Neural cell (in vitro differentiated cells): ENCODE measurements around the gene SGTA.

ENCODE experiments used
- EP300 ChIP-seq: fragments of 450-650 bp; conservative IDR thresholded peaks from 2 replicates; pipeline ENCODE4 v1.6.1; 2014; ENCODE audit warnings: antibody characterized with exemption, mild to moderate bottlenecking, moderate library complexity; ENCODE audit not compliant: poor library complexity, severe bottlenecking
- EZH2 ChIP-seq: fragments of 200-600, 300-800 bp; shearing (Covaris generic), sonication (generic); IDR thresholded peaks from 2 replicates; pipeline ENCODE4 v1.6.1; 2014; ENCODE audit warnings: antibody characterized with exemption, low read length, borderline replicate concordance, mild to moderate bottlenecking; ENCODE audit not compliant: insufficient read depth, poor library complexity, severe bottlenecking
- MXI1 ChIP-seq: fragments of 450-650 bp; conservative IDR thresholded peaks from 2 replicates; pipeline ENCODE4 v1.6.1; 2014; ENCODE audit warnings: antibody characterized with exemption, mild to moderate bottlenecking; ENCODE audit not compliant: poor library complexity, severe bottlenecking
- POLR2AphosphoS5 ChIP-seq: IDR thresholded peaks from 2 replicates; pipeline ENCODE4 v1.6.1; 2012
- RAD21 ChIP-seq: fragments of 450-650 bp; conservative IDR thresholded peaks from 2 replicates; pipeline ENCODE4 v1.6.1; 2014; ENCODE audit warnings: antibody characterized with exemption, mild to moderate bottlenecking, moderate library complexity
- SMC3 ChIP-seq: fragments of 450-650 bp; conservative IDR thresholded peaks from 2 replicates; pipeline ENCODE4 v1.6.1; 2014; ENCODE audit warnings: antibody characterized with exemption, mild to moderate bottlenecking, moderate library complexity; ENCODE audit not compliant: poor library complexity
- TAF1 ChIP-seq: IDR thresholded peaks from 2 replicates; pipeline ENCODE4 v1.6.1; 2012; ENCODE audit warnings: low read depth
- TF ChIP-seq, protein P1 (sequence below): fragments of 450-650 bp; IDR thresholded peaks from 2 replicates; pipeline ENCODE4 v1.5.1; 2014; ENCODE audit warnings: antibody characterized with exemption, mild to moderate bottlenecking, moderate library complexity; ENCODE audit not compliant: poor library complexity, severe bottlenecking
- TF ChIP-seq, protein P2 (sequence below): IDR thresholded peaks from 2 replicates; pipeline ENCODE4 v1.6.1; 2012; ENCODE audit warnings: borderline replicate concordance

DNA sequence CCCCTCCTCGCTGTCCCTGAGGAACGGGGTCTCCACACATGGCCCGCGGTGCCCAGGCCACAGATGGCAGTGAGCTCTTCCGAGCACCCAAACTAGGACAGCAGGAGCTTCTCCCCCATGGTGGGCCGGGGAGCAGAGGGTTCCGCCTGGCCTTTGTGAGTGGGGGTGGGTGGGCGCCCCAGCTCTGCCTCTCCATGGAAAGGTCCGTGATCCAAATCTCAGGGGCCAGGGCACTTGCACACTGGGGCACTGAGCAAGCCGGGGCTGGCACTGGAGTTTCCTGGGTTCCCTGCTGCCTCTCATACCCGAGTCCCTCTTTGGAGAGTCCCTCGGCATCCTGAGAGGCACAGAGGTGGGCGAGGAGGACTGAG lies 59.7 kb downstream of the SGTA start:
- TF ChIP-seq, protein P1, sequence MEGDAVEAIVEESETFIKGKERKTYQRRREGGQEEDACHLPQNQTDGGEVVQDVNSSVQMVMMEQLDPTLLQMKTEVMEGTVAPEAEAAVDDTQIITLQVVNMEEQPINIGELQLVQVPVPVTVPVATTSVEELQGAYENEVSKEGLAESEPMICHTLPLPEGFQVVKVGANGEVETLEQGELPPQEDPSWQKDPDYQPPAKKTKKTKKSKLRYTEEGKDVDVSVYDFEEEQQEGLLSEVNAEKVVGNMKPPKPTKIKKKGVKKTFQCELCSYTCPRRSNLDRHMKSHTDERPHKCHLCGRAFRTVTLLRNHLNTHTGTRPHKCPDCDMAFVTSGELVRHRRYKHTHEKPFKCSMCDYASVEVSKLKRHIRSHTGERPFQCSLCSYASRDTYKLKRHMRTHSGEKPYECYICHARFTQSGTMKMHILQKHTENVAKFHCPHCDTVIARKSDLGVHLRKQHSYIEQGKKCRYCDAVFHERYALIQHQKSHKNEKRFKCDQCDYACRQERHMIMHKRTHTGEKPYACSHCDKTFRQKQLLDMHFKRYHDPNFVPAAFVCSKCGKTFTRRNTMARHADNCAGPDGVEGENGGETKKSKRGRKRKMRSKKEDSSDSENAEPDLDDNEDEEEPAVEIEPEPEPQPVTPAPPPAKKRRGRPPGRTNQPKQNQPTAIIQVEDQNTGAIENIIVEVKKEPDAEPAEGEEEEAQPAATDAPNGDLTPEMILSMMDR: no peak
- TF ChIP-seq EP300 (no peak), RAD21 (no peak), EZH2 (no peak), POLR2AphosphoS5 (no peak), TAF1 (no peak), MXI1 (no peak), SMC3 (no peak)
- TF ChIP-seq, protein P2, sequence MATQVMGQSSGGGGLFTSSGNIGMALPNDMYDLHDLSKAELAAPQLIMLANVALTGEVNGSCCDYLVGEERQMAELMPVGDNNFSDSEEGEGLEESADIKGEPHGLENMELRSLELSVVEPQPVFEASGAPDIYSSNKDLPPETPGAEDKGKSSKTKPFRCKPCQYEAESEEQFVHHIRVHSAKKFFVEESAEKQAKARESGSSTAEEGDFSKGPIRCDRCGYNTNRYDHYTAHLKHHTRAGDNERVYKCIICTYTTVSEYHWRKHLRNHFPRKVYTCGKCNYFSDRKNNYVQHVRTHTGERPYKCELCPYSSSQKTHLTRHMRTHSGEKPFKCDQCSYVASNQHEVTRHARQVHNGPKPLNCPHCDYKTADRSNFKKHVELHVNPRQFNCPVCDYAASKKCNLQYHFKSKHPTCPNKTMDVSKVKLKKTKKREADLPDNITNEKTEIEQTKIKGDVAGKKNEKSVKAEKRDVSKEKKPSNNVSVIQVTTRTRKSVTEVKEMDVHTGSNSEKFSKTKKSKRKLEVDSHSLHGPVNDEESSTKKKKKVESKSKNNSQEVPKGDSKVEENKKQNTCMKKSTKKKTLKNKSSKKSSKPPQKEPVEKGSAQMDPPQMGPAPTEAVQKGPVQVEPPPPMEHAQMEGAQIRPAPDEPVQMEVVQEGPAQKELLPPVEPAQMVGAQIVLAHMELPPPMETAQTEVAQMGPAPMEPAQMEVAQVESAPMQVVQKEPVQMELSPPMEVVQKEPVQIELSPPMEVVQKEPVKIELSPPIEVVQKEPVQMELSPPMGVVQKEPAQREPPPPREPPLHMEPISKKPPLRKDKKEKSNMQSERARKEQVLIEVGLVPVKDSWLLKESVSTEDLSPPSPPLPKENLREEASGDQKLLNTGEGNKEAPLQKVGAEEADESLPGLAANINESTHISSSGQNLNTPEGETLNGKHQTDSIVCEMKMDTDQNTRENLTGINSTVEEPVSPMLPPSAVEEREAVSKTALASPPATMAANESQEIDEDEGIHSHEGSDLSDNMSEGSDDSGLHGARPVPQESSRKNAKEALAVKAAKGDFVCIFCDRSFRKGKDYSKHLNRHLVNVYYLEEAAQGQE: no peak
